HepG2 (cell line): ENCODE results near the gene KRT6B. TPM values are rescaled to one million over a fixed set of nuclear protein-coding genes. Genes with fewer than 3 reads are reported as not detected.

ENCODE experiments used
- ATAC-seq: fragments of 200-7000 bp; cut with Tn5 transposase; 3 replicates; pipeline ENCODE4 v1.9.1; 2020; ENCODE audit warnings: mild to moderate bottlenecking, moderate library complexity
- BruUV-seq: library from RNA; stranded (reverse); fragments of 400-500 nt; replicated peaks from 2 replicates; lab custom pipeline; 2021; lab: Mats Ljungman, UMichigan
- CTCF ChIA-PET: fragments of 300-600 bp; formaldehyde crosslinking; extraction: SDS; loops from one replicate; lab custom pipeline; 2021; ENCODE audit warnings: low total read pairs, inconsistent platforms, low intra/inter-chr PET ratio; lab: Yijun Ruan, JAX
- POLR2A ChIA-PET: fragments of 350-600 bp; sonication (Branson Sonifier 250); formaldehyde crosslinking; loops from one replicate; lab custom pipeline; 2020; ENCODE audit warnings: antibody characterized with exemption, inconsistent platforms; lab: Yijun Ruan, JAX
- DNase-seq: peaks from one replicate; pipeline ENCODE4 v3.0.0-alpha.2; 2015; ENCODE audit warnings: low spot score
- FAIRE-seq: peaks from 3 replicates; lab custom pipeline; 2011; peaks lifted over from hg19 to GRCh38; lab: Jason Lieb, UNC
- H2AFZ ChIP-seq: one replicate; pipeline ENCODE4 v1.6.1; 2011; ENCODE audit warnings: low read length, inconsistent platforms
- H3K27ac ChIP-seq: fragments of 300-600 bp; 3 replicates; pipeline ENCODE4 v1.8.0; 2011; ENCODE audit warnings: mixed run types, mild to moderate bottlenecking, mixed read lengths, low read length, inconsistent platforms; ENCODE audit not compliant: insufficient read depth; ENCODE audit errors: extremely low read length
- H3K27me3 ChIP-seq, 2 experiments: fragments of 200-600 bp in 1 of 2; 2 replicates in 1 of 2; 3 replicates in 1 of 2; pipeline versions ENCODE4 v1.6.0 to v1.8.0; 2011; ENCODE audit warnings: low read length in 2 of 2, mild to moderate bottlenecking in 2 of 2, moderate library complexity in 2 of 2, inconsistent platforms in 1 of 2; ENCODE audit not compliant: insufficient read depth in 2 of 2, control insufficient read depth in 1 of 2
- H3K36me3 ChIP-seq, 2 experiments: fragments of 200-600 bp in 1 of 2; replicated peaks in 1 of 2; 2 replicates in 1 of 2; 3 replicates in 1 of 2; pipeline versions ENCODE4 v1.5.1 to v1.8.0; 2011; ENCODE audit warnings: low read length in 2 of 2, inconsistent platforms in 1 of 2; ENCODE audit not compliant: insufficient read depth in 2 of 2, control insufficient read depth in 1 of 2
- H3K4me1 ChIP-seq: 2 replicates; pipeline ENCODE4 v1.5.1; 2012; ENCODE audit warnings: low read length, inconsistent platforms; ENCODE audit not compliant: insufficient read depth
- H3K4me2 ChIP-seq: 2 replicates; pipeline ENCODE4 v1.6.0; 2011; ENCODE audit warnings: low read depth, low read length, inconsistent platforms
- H3K4me3 ChIP-seq, 3 experiments: fragments of 200-600 bp in 1 of 3; sonication (generic), shearing (Covaris generic) in 1 of 3; replicated peaks in 1 of 3; 2 replicates each; pipeline ENCODE4 v1.5.1; 2011 to 2016; ENCODE audit warnings: low read length in 3 of 3, inconsistent platforms in 2 of 3, low read depth in 2 of 3, mild to moderate bottlenecking in 2 of 3, control low read depth in 1 of 3, mixed read lengths in 1 of 3; ENCODE audit not compliant: insufficient read depth in 1 of 3
- H3K79me2 ChIP-seq: one replicate; pipeline ENCODE4 v1.6.1; 2011; ENCODE audit warnings: low read length, inconsistent platforms; ENCODE audit not compliant: insufficient read depth
- H3K9ac ChIP-seq: 2 replicates; pipeline ENCODE4 v1.6.0; 2011; ENCODE audit warnings: mild to moderate bottlenecking, low read depth, low read length, inconsistent platforms; ENCODE audit not compliant: insufficient read depth
- H3K9me3 ChIP-seq: 2 replicates; pipeline ENCODE4 v1.5.1; 2012; ENCODE audit warnings: mild to moderate bottlenecking, low read length
- H4K20me1 ChIP-seq: 2 replicates; pipeline ENCODE4 v1.6.0; 2011; ENCODE audit warnings: inconsistent platforms, mild to moderate bottlenecking, low read length, moderate library complexity; ENCODE audit not compliant: insufficient read depth
- NR2F6 ChIP-seq, 2 experiments: IDR thresholded peaks; 2 replicates each; pipeline ENCODE4 v1.6.1; 2016; ENCODE audit warnings: antibody characterized with exemption in 1 of 2, mild to moderate bottlenecking in 1 of 2
- ZNF83 ChIP-seq: sonication (generic); formaldehyde crosslinking; IDR thresholded peaks from 2 replicates; pipeline ENCODE4 v1.4.0; 2020; ENCODE audit warnings: missing genetic modification reagents, mild to moderate bottlenecking, borderline replicate concordance
- WGBS: methylation state at CpG from one replicate; pipeline ENCODE4 v1.1.6; 2017; ENCODE audit warnings: low lambda C conversion rate; 5-methylcytosine and 5-hydroxymethylcytosine counted together
- in situ Hi-C: cut with HindIII; loops from 2 replicates; pipeline ENCODE4 v1.10.0; 2017; ENCODE audit warnings: low pct_unique_long_range_greater_than_20kb; ENCODE audit not compliant: extremely low pct_ligation_motif_present
- intact Hi-C: fragments of 100-400 bp; cut with micrococcal nuclease; formaldehyde crosslinking; loops from one replicate; pipeline ENCODE4 v1.10.0; 2022; ENCODE audit not compliant: unreplicated experiment
- polyA plus RNA-seq, 8 experiments: library from polyadenylated mRNA; depleted of rRNA in 3 of 8; stranded (reverse) in 7 of 8; unstranded in 1 of 8; fragments of >200 nt; fragmentation: Illumina TruSeq in 4 of 8; extraction: Trizol in 4 of 8; gene quantifications; 2 replicates each; pipeline versions ENCODE4 v1.2.1 to v1.2.3, GENCODE V29; 2011 to 2016; ENCODE audit warnings: low read depth in 4 of 8, missing spikeins in 1 of 8, mixed read lengths in 1 of 8; ENCODE audit not compliant: insufficient read depth in 1 of 8
- total RNA-seq, 5 experiments: library from RNA; depleted of rRNA; stranded (reverse); fragments of >200 nt; fragmentation: Illumina TruSeq; extraction: Trizol; gene quantifications; 2 replicates each; pipeline ENCODE4 v1.2.3, GENCODE V29; 2016; ENCODE audit warnings: low read depth in 1 of 5
- TF ChIP-seq, protein P1 (sequence below): sonication (generic); formaldehyde crosslinking; IDR thresholded peaks from 2 replicates; pipeline ENCODE4 v1.5.0; 2020; ENCODE audit warnings: mild to moderate bottlenecking, missing genetic modification reagents, moderate library complexity
- TF ChIP-seq, protein P2 (sequence below): sonication (generic); formaldehyde crosslinking; IDR thresholded peaks from 2 replicates; pipeline ENCODE4 v1.4.0; 2020; ENCODE audit warnings: missing genetic modification reagents

The KRT6B gene
- total and polyA plus RNA-seq, 2 of the 13 experiments (the other 11 are each of a cell fraction or from before 2014, with no cell fraction given), result not detected

DNA sequence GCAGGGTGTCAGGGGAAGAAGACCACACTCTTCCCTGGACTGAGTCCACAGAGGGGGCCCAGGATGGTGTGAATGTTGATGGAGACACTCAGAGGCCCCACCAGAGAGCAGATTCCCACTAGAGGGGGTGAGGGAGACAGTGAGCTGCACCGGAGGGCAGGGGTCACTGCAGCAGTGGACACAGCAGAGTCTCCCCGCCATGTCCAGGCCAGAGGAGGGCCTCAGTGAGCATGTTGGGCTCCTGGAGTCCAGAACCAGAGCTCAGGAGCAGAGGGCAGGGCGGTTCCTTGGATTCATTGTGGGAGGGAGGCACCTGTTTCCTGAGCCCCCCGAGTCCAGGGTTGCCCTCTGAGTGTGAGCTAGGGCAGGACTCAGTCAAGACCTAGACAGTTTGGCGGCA, 44.0 kb downstream of the KRT6B start:
- DNase-seq (peak; percentile 4), ATAC-seq (peak; percentile 85), FAIRE-seq (no peak)
- Histone ChIP-seq H3K4me1 (no peaks in the 10 kb centered on the region), H3K27me3 (peaks cover 1 to 6% of the 10 kb centered on the region in 2 experiments; a peak in 3 of 5 replicates), H3K4me3 (no peak overlapping the region), H3K79me2 (no peaks in the 10 kb centered on the region), H4K20me1 (no peaks in the 10 kb centered on the region), H3K36me3 (no peaks in the 10 kb centered on the region), H2AFZ (no peak overlapping the region), H3K9ac (no peak overlapping the region), H3K9me3 (no peaks in the 10 kb centered on the region), H3K27ac (no peak overlapping the region), H3K4me2 (no peak overlapping the region)
- ChIA-PET POLR2A (no interaction called here), CTCF (no interaction called here)
- no CpG with 5 or more reads among the region's 5 CpGs for WGBS
- TF ChIP-seq ZNF83 (CRISPR knock-in tag) (no peak), NR2F6 (IDR thresholded peaks at IDR 0.05) (peak; percentile 40), NR2F6 (CRISPR knock-in tag; IDR thresholded peaks at IDR 0.05) (peak; percentile 64; the same call in 1 of the 2 replicates)
- TF ChIP-seq, protein P1, sequence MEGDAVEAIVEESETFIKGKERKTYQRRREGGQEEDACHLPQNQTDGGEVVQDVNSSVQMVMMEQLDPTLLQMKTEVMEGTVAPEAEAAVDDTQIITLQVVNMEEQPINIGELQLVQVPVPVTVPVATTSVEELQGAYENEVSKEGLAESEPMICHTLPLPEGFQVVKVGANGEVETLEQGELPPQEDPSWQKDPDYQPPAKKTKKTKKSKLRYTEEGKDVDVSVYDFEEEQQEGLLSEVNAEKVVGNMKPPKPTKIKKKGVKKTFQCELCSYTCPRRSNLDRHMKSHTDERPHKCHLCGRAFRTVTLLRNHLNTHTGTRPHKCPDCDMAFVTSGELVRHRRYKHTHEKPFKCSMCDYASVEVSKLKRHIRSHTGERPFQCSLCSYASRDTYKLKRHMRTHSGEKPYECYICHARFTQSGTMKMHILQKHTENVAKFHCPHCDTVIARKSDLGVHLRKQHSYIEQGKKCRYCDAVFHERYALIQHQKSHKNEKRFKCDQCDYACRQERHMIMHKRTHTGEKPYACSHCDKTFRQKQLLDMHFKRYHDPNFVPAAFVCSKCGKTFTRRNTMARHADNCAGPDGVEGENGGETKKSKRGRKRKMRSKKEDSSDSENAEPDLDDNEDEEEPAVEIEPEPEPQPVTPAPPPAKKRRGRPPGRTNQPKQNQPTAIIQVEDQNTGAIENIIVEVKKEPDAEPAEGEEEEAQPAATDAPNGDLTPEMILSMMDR (CRISPR knock-in tag), result peak; percentile 37; the same call in 1 of the 2 replicates
- BruUV-seq, result no TSS peak
- intact Hi-C loops, result no loop called here
- in situ Hi-C loops, result no loop called here

DNA sequence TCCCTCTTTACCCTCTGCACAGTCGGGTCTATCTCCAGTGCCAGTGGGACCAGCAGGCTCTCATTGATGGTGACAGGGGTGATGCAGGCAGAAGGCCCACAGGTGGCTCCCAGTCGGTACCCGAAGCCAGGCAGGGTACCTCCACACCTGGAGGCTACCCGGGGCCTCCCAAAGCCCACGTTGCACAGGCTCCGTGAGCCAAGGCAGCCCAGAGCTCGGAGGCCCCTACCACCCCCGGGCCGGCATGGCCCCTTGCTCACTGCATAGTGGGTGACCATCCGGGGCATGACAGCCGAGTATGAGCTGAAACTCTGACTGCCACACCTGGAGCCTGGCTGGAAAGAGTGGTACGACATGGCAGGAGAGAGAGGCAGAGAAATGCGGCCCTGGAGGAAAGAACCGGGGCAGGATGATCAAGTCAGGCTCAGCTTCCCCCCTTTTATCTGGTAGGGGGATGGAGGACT, 46.0 kb downstream of the KRT6B start, which contains the start of gene KRT82:
KRT82 (minus strand) TSS at position 414 of the 464 bp plus-strand sequence; CDS start at position 356, 58 bp downstream.
- H3K4me2 ChIP-seq, result no peak within 1 kb of the TSS
- CTCF ChIA-PET, result no interaction called here
- BruUV-seq, result no TSS peak
- intact Hi-C loops (no loop called here), in situ Hi-C loops (no loop called here)
- peaks cover 1 to 16% of the 10 kb centered on the region in 2 experiments; a peak in 3 of 5 replicates for H3K27me3 ChIP-seq
- 33% methylated on average over 11 of the region's 14 CpGs for WGBS
- H3K4me1 ChIP-seq, result no peaks in the 10 kb centered on the region
- no peaks in the 10 kb centered on the region for H3K9me3 ChIP-seq
- H3K4me3 ChIP-seq, result no peak within 1 kb of the TSS
- H4K20me1 ChIP-seq, result 0 out of 2 replicates have a peak, but pooled peaks cover 2% of the 10 kb centered on the region
- POLR2A ChIA-PET, result no interaction called here
- ATAC-seq (no peak), FAIRE-seq (no peak), DNase-seq (no peak)
- H3K36me3 ChIP-seq, result no peaks in the 10 kb centered on the region
- no peak within 1 kb of the TSS for H3K27ac ChIP-seq
- TF ChIP-seq, protein P2, sequence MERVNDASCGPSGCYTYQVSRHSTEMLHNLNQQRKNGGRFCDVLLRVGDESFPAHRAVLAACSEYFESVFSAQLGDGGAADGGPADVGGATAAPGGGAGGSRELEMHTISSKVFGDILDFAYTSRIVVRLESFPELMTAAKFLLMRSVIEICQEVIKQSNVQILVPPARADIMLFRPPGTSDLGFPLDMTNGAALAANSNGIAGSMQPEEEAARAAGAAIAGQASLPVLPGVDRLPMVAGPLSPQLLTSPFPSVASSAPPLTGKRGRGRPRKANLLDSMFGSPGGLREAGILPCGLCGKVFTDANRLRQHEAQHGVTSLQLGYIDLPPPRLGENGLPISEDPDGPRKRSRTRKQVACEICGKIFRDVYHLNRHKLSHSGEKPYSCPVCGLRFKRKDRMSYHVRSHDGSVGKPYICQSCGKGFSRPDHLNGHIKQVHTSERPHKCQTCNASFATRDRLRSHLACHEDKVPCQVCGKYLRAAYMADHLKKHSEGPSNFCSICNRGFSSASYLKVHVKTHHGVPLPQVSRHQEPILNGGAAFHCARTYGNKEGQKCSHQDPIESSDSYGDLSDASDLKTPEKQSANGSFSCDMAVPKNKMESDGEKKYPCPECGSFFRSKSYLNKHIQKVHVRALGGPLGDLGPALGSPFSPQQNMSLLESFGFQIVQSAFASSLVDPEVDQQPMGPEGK (CRISPR knock-in tag), result no peak
- H3K9ac ChIP-seq, result no peak within 1 kb of the TSS
- no peaks in the 10 kb centered on the region for H3K79me2 ChIP-seq
- H2AFZ ChIP-seq, result no peak within 1 kb of the TSS
